HepG2 (cell line): Measurements from ENCODE around the gene RGS19.

Experiments used
- DDIT3 ChIP-seq: sonication (generic); formaldehyde crosslinking; IDR thresholded peaks from 2 replicates; pipeline ENCODE4 v1.4.0; 2020; ENCODE audit warnings: mild to moderate bottlenecking, missing genetic modification reagents
- NFE2L2 ChIP-seq: fragments of 150-350 bp; IDR thresholded peaks from 2 replicates; pipeline ENCODE4 v1.6.1; 2014; ENCODE audit warnings: low read length
- ZNF280B ChIP-seq: sonication (generic); formaldehyde crosslinking; IDR thresholded peaks from 2 replicates; pipeline ENCODE4 v1.5.0; 2020; ENCODE audit warnings: missing genetic modification reagents, mild to moderate bottlenecking, borderline replicate concordance
- ZNF512 ChIP-seq: sonication (generic); formaldehyde crosslinking; IDR thresholded peaks from 2 replicates; pipeline ENCODE4 v1.4.0; 2020; ENCODE audit warnings: mild to moderate bottlenecking, missing genetic modification reagents

GRCh38 chr20:64111841-64112641, 32.7 kb upstream of the RGS19 start:
- no peak for TF ChIP-seq ZNF280B
- no peak for TF ChIP-seq NFE2L2
- no peak for TF ChIP-seq DDIT3 (CRISPR knock-in tag)
- TF ChIP-seq ZNF512, result no peak
